C1 segment of cervical spinal cord (tissue), 14 donors: ENCODE results near the gene CFB.
"Not testable (repeated sequence)": the region's sequence is repeated elsewhere in the genome, so short reads cannot be mapped to it uniquely, and the experiment has no call there.

Experiments
- DNase-seq, 14 donors: peaks; one replicate each; lab custom pipeline; 2025; lab: John Stamatoyannopoulos, UW

The CFB gene

DNA sequence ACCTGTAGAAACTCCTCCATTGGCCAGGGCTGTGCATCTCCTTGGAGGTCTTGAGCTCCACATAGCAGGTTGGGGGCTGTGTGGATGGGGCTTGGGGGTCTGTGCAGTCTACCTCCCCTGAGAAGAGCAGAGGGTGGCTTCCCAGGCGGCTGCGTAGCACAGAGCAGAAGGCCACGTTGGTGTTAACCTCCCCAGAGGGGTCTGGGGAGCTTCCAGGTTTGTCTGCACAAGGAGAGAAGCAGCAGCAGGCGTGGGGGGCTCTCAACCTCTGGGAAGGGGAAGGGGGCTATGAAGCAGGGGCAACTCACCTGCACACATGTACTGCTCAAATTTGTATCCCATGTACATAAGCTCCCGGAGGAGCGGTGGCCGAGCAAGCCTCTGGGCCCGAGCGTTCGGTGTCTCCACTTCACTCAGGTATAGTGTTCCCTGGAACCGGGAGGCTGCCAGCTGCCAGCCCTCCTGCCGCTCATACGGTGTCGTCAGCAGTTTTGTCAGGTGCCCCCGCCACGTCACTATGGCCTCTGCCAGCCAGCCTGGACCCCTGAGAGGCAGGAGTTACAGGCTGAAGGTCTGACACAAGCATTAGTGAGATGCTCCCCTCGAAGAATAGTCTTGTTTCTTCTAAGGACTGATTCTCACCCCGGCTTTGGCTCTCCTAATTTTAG is 24.8 kb downstream of the CFB start:
- no peak for DNase-seq

DNA sequence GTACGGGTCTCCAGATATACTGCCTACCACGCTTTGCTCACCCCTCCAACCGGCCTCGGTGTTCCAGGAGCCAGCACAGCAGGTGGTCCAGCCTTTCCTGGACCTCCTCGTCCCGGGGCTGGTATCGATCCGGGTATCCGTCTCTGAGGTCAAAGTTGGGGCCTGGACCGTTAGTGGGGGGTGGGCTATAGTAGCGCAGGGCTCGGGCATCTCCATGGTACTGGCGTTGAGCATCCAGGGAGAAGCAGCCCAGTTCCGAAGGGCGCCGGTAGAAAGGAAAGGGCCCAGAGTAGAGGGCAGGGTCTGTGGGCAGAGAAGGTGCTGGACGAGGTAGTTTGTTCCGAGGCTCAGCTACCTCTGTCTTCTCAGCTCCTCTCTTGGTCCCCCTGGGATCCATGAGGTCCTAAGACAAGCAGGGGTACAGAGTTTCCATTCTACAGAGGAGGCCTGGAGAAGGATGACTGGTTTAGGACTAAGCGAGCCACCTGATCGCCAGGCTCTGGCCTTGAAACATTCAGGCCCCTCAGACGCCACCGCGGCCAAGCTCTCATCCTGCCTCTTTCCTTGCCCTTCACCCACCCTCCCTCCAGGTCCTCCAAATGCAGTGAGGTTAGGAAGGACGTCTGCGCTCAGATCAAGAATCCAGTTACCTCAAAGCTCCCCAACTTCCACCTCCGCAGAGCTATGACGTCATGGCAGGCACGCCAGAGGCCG is 25.5 kb downstream of the CFB start:
- DNase-seq, result peak in 1 of 14 donors; percentile 48

DNA sequence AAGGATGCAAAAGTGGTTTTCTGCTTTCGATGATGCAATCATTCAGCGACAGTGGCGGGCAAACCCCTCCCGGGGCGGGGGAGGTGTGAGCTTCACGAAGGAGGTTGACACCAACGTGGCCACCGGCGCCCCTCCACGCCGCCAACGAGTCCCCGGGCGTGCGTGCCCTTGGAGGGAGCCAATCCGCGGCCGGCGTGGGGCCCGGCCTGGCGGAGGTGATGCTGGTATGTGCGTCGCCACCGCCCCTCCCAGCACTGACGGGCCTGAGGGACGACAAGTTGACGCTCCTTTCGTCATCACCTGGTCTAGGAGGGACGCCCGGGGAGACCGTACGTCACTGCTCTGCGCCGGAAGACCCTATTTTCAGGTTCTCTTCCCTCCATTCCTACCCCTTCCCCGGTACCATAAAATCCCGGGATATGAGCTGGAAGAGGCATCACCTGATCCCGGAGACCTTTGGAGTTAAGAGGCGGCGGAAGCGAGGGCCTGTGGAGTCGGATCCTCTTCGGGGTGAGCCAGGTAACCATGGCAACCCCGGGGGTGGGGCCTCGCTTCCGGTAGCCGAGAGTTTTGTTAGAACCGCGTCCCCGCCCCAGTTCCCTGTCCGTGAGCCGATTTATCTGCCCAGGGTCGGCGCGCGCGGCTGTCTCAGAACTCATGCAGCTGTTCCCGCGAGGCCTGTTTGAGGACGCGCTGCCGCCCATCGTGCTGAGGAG is 26.3 kb downstream of the CFB start, which contains the start of gene DXO:
DXO (minus strand) TSS at position 146 of the 716 bp plus-strand sequence. CDS start 463 bp downstream, outside the sequence.
- DNase-seq, result peak; percentile 74 to 99 (median 97)

DNA sequence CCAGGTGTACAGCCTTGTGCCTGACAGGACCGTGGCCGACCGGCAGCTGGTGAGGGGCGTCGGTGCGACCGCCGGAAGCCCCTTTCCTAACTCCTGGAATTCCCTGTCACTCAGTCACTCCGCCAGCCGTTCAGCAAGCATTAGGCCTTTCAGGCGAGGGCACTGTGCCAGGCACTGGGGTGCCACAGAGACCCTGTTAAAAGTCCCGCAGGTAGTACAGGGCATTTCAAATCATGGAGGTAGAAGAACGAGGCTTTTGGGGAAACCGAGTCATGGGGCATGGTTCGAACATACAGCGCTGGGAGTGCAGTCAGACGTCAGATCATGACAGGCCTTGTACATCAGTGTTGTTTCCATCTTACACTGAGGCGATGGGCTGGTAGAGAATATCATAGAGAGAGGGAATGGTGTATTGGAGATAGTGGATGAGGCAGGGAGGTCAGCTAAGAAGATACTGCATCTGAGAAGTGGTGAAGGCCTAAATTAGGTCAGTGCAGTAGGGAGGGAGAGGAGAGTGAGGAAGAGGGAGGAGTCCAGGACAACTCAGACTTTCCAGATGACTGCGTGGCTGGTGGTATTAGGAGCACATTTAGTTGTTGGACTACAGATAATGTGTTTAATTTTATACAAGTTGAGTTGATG is 26.9 kb downstream of the CFB start:
- peak in 1 of 14 donors; percentile 52 for DNase-seq

DNA sequence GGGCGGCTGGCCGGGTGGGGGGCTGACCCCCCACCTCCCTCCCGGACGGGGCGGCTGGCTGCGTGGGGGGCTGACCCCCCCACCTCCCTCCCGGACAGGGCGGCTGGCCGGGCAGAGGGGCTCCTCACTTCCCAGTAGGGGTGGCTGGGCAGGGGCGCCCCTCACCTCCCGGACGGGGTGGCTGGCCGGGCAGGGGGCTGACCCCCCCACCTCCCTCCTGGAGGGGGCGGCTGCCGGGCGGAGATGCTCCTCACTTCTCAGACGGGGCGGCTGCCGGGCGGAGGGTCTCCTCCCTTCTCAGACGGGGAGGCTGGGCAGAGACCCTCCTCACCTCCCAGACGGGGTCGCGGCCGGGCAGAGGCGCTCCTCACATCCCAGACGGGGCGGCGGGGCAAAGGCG is 30.2 kb downstream of the CFB start:
- not testable (repeated sequence) for DNase-seq

DNA sequence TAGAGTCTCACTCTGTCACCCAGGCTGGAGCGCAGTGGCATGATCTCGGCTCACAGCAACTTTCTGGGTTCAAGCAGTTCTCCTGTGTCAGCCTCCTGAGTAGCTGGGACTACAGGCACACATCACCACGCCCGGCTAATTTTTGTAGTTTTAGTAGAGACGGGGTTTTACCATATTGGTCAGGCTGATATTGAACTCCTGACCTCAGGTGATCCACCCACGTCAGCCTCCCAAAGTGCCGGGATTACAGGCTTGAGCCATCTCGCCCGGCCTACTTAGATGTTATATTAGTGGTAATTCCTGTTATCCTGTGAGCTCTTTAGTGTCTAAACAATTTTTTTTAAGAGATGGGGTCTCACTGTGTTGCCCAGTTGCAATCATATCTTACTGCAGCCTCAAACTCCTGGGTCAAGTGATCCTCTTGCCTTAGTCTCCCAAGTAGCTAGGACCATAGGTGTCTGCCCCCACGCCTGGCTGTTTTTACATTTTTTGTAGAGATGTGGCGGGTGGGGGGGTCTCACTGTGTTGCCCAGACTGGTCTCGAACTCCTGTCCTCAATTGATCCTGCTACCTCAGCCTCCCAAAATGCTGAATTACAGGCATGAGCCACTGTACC is 32.0 kb downstream of the CFB start:
- no peak for DNase-seq

DNA sequence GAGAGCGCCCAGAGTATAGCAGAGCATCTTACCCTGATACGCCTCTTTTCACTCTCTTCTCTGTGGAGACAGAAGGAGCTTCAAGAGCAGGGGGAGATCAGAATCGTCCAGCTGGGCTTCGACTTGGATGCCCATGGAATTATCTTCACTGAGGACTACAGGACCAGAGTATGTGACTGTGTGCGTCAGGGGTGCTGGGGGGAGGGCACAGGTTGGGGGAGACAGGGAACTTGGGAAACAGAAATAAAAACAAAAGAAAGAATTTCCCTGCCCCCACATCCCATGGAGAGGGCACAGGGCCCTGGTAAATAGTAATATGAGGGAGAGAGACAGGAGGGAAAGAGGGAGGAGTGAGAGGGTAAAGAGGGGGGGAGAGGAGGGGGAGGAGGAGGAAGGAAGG is 32.9 kb downstream of the CFB start:
- DNase-seq, result no peak

DNA sequence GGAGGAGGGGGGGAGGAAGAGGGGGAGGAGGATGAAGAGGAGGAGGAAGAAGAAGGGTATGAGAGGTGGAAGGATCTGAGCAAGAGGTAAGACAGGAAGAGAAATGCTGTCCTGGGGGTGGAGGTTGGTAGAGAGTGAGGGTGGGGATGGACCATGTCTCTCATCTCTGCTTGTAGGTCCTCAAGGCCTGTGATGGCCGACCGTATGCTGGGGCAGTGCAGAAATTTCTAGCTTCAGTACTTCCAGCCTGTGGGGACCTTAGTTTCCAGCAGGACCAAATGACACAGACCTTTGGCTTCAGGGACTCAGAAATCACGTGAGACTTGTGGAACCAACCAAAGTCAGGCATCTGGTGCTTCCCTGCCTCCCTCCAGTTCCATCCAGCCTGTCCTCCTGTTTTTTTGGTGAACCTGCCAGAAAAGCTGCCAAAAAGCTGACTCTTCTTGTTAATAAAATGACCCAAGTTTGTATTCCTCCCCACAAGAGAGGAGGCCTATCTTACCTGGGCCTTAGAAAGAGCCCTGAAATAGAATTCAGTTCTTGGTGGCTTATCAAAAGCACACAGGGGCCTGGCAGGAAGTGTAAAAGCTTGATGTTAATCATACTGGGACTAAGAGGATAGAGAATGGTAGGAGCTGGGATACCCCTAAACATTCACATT is 33.5 kb downstream of the CFB start:
- no peak for DNase-seq

DNA sequence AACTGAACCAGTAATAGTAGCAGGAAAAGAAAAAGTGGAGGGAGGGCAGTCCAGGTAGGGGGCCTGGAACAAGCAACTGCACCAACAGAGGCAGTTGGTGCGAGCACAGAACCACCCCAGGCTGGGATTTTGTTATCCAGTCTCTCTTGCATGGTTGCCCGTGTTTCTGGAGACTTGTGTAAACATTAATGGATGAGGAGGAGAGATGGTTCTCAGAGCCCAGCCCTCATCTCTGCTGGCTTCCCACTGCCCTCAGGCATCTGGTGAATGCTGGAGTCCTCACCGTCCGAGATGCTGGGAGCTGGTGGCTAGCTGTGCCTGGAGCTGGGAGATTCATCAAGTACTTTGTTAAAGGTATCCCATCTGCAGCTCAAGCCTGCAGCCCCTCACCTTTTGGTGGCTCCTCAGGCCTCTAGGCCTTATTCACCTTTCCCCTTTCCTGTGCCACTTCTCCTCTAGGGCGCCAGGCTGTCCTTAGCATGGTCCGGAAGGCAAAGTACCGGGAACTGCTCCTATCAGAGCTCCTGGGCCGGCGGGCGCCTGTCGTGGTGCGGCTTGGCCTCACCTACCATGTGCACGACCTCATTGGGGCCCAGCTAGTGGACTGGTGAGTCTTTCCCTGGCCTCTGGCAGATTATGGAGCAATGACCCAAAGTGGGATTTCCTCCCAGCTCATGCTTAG is 34.4 kb downstream of the CFB start:
- not testable (repeated sequence) for DNase-seq

DNA sequence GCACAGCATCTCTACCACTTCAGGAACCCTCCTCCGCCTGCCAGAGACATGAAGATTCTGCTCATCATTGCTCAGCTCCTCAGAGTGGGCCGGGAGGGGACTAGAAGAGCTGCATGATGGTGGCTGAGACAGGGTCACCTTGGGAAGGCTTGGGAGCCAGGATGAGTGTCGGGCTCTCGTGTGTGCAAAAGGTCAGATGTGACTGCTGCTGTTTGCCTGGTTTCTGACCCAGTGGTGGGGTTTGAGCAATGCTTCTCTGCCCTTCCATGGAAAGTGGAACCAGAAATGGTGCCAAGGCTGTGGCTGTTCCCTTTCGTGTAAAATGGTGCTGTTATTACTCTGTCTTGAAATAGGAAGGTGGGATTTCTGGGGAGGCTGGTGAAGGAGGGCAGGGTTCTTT is 35.1 kb downstream of the CFB start:
- not testable (repeated sequence) for DNase-seq

DNA sequence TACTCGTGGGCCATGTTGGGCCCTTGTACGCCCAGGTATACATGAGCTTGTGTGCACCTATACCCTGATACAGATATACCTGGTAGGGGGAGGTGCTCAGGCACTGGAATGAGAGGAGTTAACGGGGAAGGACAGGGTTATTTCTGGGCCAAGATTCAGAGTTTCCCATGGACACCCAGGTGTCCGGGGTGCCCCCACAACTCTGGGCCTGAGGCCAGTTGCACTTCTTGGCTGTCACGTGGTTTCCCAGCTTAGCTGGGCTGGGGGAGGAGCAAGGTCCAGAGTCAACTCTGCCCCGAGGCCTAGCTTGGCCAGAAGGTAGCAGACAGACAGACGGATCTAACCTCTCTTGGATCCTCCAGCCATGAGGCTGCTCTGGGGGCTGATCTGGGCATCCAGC is 35.8 kb downstream of the CFB start, which contains the start of gene C4A:
C4A (plus strand) TSS at position 314 of the 400 bp plus-strand sequence; CDS start at position 365, 51 bp downstream.
- not testable (repeated sequence) for DNase-seq

DNA sequence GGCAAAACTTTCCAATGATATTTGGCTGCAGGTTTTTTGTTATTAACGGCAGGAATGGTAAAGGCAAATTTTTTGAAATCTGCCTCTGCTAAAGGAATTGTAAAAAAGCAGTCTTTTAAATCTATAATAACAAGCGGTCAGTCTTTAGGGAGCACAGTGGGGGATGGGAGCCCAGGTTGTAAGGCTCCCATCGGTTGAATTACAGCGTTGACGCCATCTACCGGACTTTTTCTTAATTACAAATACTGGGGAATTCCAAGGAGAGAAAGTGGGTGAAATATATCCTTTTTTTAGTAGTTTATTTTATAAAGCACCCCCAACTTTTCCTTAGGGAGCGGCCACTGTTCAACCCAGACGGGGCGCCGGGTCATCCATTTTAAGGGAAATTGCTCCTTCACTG is 43.5 kb downstream of the CFB start:
- DNase-seq, result not testable (repeated sequence)

DNA sequence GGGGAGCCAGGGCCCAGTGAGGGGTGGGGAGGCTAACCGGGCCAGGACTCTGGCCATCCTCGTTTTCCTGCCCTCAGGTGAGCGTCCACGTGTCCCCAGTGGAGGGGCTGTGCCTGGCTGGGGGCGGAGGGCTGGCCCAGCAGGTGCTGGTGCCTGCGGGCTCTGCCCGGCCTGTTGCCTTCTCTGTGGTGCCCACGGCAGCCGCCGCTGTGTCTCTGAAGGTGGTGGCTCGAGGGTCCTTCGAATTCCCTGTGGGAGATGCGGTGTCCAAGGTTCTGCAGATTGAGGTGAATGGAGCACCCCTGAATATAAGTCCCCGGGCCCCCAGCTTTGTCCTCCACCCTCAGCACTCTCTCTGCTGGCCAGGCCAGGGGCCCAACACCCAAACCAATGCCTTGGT is 48.5 kb downstream of the CFB start:
- not testable (repeated sequence) for DNase-seq

DNA sequence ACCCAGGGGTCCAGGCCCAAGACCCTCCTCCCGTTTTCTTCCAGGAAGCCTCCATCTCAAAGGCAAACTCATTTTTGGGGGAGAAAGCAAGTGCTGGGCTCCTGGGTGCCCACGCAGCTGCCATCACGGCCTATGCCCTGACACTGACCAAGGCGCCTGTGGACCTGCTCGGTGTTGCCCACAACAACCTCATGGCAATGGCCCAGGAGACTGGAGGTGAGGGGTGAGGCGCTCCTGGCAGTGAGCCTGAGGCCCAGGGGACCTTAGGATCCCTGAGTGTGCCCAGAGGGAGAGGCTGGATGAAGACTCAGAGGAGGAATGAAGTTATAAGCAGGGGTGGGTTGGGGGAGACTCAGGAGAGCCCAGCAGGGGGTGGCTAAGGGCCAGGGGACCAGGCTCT is 50.5 kb downstream of the CFB start:
- DNase-seq, result not testable (repeated sequence)
